Mesenchymal stem cell (in vitro differentiated cells and primary cell): ENCODE measurements around the gene CLN5.

Source experiments
- DNase-seq: peaks from one replicate; pipeline ENCODE4 v3.0.0-alpha.2; 2013
- H2AFZ ChIP-seq: one replicate; pipeline ENCODE4 v1.6.1; 2013; ENCODE audit warnings: low read depth, mild to moderate bottlenecking, control low read depth, inconsistent platforms, low read length, moderate library complexity
- H2AK5ac ChIP-seq: 2 replicates; pipeline ENCODE4 v1.6.1; 2013; ENCODE audit warnings: low read length, moderate library complexity, mild to moderate bottlenecking, inconsistent platforms; ENCODE audit not compliant: severe bottlenecking
- H2BK120ac ChIP-seq: one replicate; pipeline ENCODE4 v1.6.1; 2013; ENCODE audit warnings: low read depth, mild to moderate bottlenecking, inconsistent platforms, low read length, moderate library complexity
- H2BK12ac ChIP-seq, 2 experiments: one replicate each; pipeline ENCODE4 v1.6.1; 2013; ENCODE audit warnings: inconsistent platforms in 2 of 2, low read length in 2 of 2, mild to moderate bottlenecking in 2 of 2, moderate library complexity in 2 of 2, control low read depth in 1 of 2
- H2BK15ac ChIP-seq: one replicate; pipeline ENCODE4 v1.6.1; 2013; ENCODE audit warnings: mild to moderate bottlenecking, low read depth, inconsistent platforms; ENCODE audit not compliant: poor library complexity, severe bottlenecking
- H2BK5ac ChIP-seq: 2 replicates; pipeline ENCODE4 v1.6.1; 2013; ENCODE audit warnings: low read depth, mild to moderate bottlenecking, low read length, control low read depth, inconsistent platforms; ENCODE audit not compliant: poor library complexity, severe bottlenecking
- H3K14ac ChIP-seq, 2 experiments: one replicate each; pipeline ENCODE4 v1.6.1; 2013; ENCODE audit warnings: inconsistent platforms in 2 of 2, low read length in 2 of 2, control low read depth in 1 of 2, mild to moderate bottlenecking in 1 of 2, moderate library complexity in 1 of 2
- H3K18ac ChIP-seq, 2 experiments: one replicate each; pipeline ENCODE4 v1.6.1; 2013; ENCODE audit warnings: inconsistent platforms in 2 of 2, low read length in 2 of 2, control low read depth in 1 of 2, low read depth in 1 of 2, mild to moderate bottlenecking in 1 of 2
- H3K23ac ChIP-seq, 2 experiments: one replicate each; pipeline ENCODE4 v1.6.1; 2013; ENCODE audit warnings: inconsistent platforms in 2 of 2, low read length in 2 of 2, mild to moderate bottlenecking in 2 of 2, moderate library complexity in 2 of 2, control low read depth in 1 of 2
- H3K27ac ChIP-seq: 2 replicates; pipeline ENCODE4 v1.5.1; 2013; ENCODE audit warnings: mild to moderate bottlenecking, moderate library complexity, low read length, control low read depth, inconsistent platforms; ENCODE audit not compliant: poor library complexity, severe bottlenecking
- H3K27me3 ChIP-seq, 2 experiments: 2 replicates each; pipeline versions ENCODE4 v1.6.1 to v1.7.0; 2013; ENCODE audit warnings: low read length in 2 of 2, mild to moderate bottlenecking in 2 of 2, moderate library complexity in 2 of 2, control low read depth in 1 of 2, inconsistent platforms in 1 of 2; ENCODE audit not compliant: control insufficient read depth in 1 of 2, insufficient read depth in 1 of 2
- H3K36me3 ChIP-seq, 2 experiments: 2 replicates each; pipeline versions ENCODE4 v1.6.1 to v1.7.0; 2013; ENCODE audit warnings: low read length in 2 of 2, control low read depth in 1 of 2, inconsistent platforms in 1 of 2, low read depth in 1 of 2, mild to moderate bottlenecking in 1 of 2; ENCODE audit not compliant: insufficient read depth in 2 of 2, control insufficient read depth in 1 of 2
- H3K4ac ChIP-seq, 2 experiments: one replicate each; pipeline ENCODE4 v1.6.1; 2013; ENCODE audit warnings: inconsistent platforms in 2 of 2, low read length in 2 of 2, mild to moderate bottlenecking in 2 of 2, moderate library complexity in 2 of 2, control low read depth in 1 of 2, low read depth in 1 of 2
- H3K4me1 ChIP-seq: 2 replicates; pipeline ENCODE4 v1.6.1; 2013; ENCODE audit warnings: low read depth, low read length, control low read depth; ENCODE audit not compliant: control insufficient read depth, insufficient read depth
- H3K4me2 ChIP-seq: 2 replicates; pipeline ENCODE4 v1.6.1; 2013; ENCODE audit warnings: low read length, mild to moderate bottlenecking, inconsistent platforms; ENCODE audit not compliant: poor library complexity, severe bottlenecking
- H3K4me3 ChIP-seq, 2 experiments: 2 replicates each; pipeline versions ENCODE4 v1.5.1 to v1.7.0; 2013; ENCODE audit warnings: low read length in 2 of 2, mild to moderate bottlenecking in 2 of 2, control low read depth in 1 of 2, low read depth in 1 of 2; ENCODE audit not compliant: insufficient read depth in 1 of 2
- H3K79me1 ChIP-seq: replicated peaks from 2 replicates; pipeline ENCODE4 v1.6.1; 2013; ENCODE audit warnings: mild to moderate bottlenecking, control low read depth, low read length, inconsistent platforms; ENCODE audit not compliant: poor library complexity, severe bottlenecking
- H3K9ac ChIP-seq: 2 replicates; pipeline ENCODE4 v1.7.0; 2013; ENCODE audit warnings: mild to moderate bottlenecking, low read length, moderate library complexity
- H3K9me3 ChIP-seq: 2 replicates; pipeline ENCODE4 v1.7.0; 2013; ENCODE audit warnings: mild to moderate bottlenecking, low read length; ENCODE audit not compliant: control insufficient read depth
- H4K8ac ChIP-seq: one replicate; pipeline ENCODE4 v1.6.1; 2013; ENCODE audit warnings: inconsistent platforms, mild to moderate bottlenecking, low read length, moderate library complexity
- H4K91ac ChIP-seq: one replicate; pipeline ENCODE4 v1.6.1; 2013; ENCODE audit warnings: mild to moderate bottlenecking, low read length, inconsistent platforms
- WGBS: methylation state at CpG from one replicate; pipeline ENCODE4 v1.1.7; 2013; ENCODE audit warnings: mixed read lengths; 5-methylcytosine and 5-hydroxymethylcytosine counted together

Gene CLN5

GRCh38 chr13:76975863-76976262, 16.0 kb upstream of the CLN5 start:
- H4K91ac ChIP-seq: no peak overlapping the region
- peaks cover 5% of the 10 kb centered on the region for H3K4me1 ChIP-seq
- no peak overlapping the region for H3K4me3 ChIP-seq
- H3K9ac ChIP-seq: no peak overlapping the region
- H3K4ac ChIP-seq: no peak overlapping the region
- H3K14ac ChIP-seq: no peak overlapping the region
- H3K27ac ChIP-seq: no peak overlapping the region
- DNase-seq: no peak
- no peak overlapping the region for H3K23ac ChIP-seq
- no peak overlapping the region for H2BK12ac ChIP-seq
- no peaks in the 10 kb centered on the region for H3K9me3 ChIP-seq
- H4K8ac ChIP-seq: no peak overlapping the region
- 90% methylated on average over 6 of the region's 6 CpGs for WGBS
- peaks cover 7 to 26% of the 10 kb centered on the region in 2 experiments for H3K27me3 ChIP-seq
- no peaks in the 10 kb centered on the region for H3K36me3 ChIP-seq
- no peak overlapping the region for H2BK15ac ChIP-seq
- no peak overlapping the region for H2AFZ ChIP-seq
- no peak overlapping the region for H3K4me2 ChIP-seq
- no peaks in the 10 kb centered on the region for H3K79me1 ChIP-seq
- H2BK5ac ChIP-seq: no peak overlapping the region
- H2AK5ac ChIP-seq: no peak overlapping the region
- H3K18ac ChIP-seq: no peak overlapping the region
- no peak overlapping the region for H2BK120ac ChIP-seq

GRCh38 chr13:76976490-76976889, 15.4 kb upstream of the CLN5 start:
- H3K36me3 ChIP-seq: no peaks in the 10 kb centered on the region
- H3K14ac ChIP-seq: no peak overlapping the region
- H4K8ac ChIP-seq: no peak overlapping the region
- no peak overlapping the region for H2BK5ac ChIP-seq
- H2AFZ ChIP-seq: no peak overlapping the region
- no peak overlapping the region for H3K9ac ChIP-seq
- H2AK5ac ChIP-seq: no peak overlapping the region
- H3K27ac ChIP-seq: no peak overlapping the region
- 84% methylated on average over 6 of the region's 8 CpGs for WGBS
- H3K9me3 ChIP-seq: no peaks in the 10 kb centered on the region
- no peak overlapping the region for H2BK120ac ChIP-seq
- no peak overlapping the region for H3K18ac ChIP-seq
- no peak overlapping the region for H3K23ac ChIP-seq
- H3K4me1 ChIP-seq: peaks cover 5% of the 10 kb centered on the region
- no peak overlapping the region for H2BK15ac ChIP-seq
- DNase-seq: no peak
- no peak overlapping the region for H3K4me3 ChIP-seq
- no peak overlapping the region for H3K4me2 ChIP-seq
- no peak overlapping the region for H4K91ac ChIP-seq
- no peak overlapping the region for H3K4ac ChIP-seq
- peaks cover 12 to 32% of the 10 kb centered on the region in 2 experiments for H3K27me3 ChIP-seq
- H3K79me1 ChIP-seq: no peaks in the 10 kb centered on the region
- H2BK12ac ChIP-seq: no peak overlapping the region

- H2BK120ac ChIP-seq: no peak overlapping the region
- H2AFZ ChIP-seq: no peak overlapping the region
- H3K27ac ChIP-seq: no peak overlapping the region
- H2BK5ac ChIP-seq: no peak overlapping the region
- no peak overlapping the region for H3K4ac ChIP-seq
- H4K91ac ChIP-seq: no peak overlapping the region
- no peak overlapping the region for H3K18ac ChIP-seq
- H3K36me3 ChIP-seq: no peaks in the 10 kb centered on the region
- WGBS: 95% methylated on average over 5 of the region's 5 CpGs
- peaks cover 13 to 34% of the 10 kb centered on the region in 2 experiments for H3K27me3 ChIP-seq
- H3K9me3 ChIP-seq: no peaks in the 10 kb centered on the region
- DNase-seq: no peak
- H3K4me1 ChIP-seq: peaks cover 5% of the 10 kb centered on the region
- no peaks in the 10 kb centered on the region for H3K79me1 ChIP-seq
- no peak overlapping the region for H3K9ac ChIP-seq
- no peak overlapping the region for H2AK5ac ChIP-seq
- no peak overlapping the region for H3K14ac ChIP-seq
- H2BK15ac ChIP-seq: no peak overlapping the region
- no peak overlapping the region for H3K23ac ChIP-seq
- no peak overlapping the region for H2BK12ac ChIP-seq
- H3K4me2 ChIP-seq: no peak overlapping the region
- H3K4me3 ChIP-seq: no peak overlapping the region
- H4K8ac ChIP-seq: no peak overlapping the region
Observed at GRCh38 chr13:76976929-76977328, 15.0 kb upstream of the CLN5 start.

- no peak overlapping the region for H2BK5ac ChIP-seq
- H3K4me1 ChIP-seq: peaks cover 5% of the 10 kb centered on the region
- peak overlapping the region; percentile 58 for H3K9ac ChIP-seq
- peak overlapping the region in 1 of 2 experiments; percentile 8 for H3K18ac ChIP-seq
- peak overlapping the region; percentile 49 for H2BK120ac ChIP-seq
- no peak overlapping the region for H4K91ac ChIP-seq
- WGBS: 0% methylated on average over 15 of the region's 34 CpGs
- H3K4me3 ChIP-seq: peak overlapping the region; percentile 42 to 69
- H2BK12ac ChIP-seq: no peak overlapping the region
- peak overlapping the region; percentile 69 for H2AFZ ChIP-seq
- H3K4me2 ChIP-seq: peak overlapping the region; percentile 100
- DNase-seq: peak; percentile 55
- H3K14ac ChIP-seq: no peak overlapping the region
- H3K79me1 ChIP-seq: no peaks in the 10 kb centered on the region
- no peak overlapping the region for H3K27ac ChIP-seq
- no peak overlapping the region for H2BK15ac ChIP-seq
- peak overlapping the region; percentile 41 for H4K8ac ChIP-seq
- no peaks in the 10 kb centered on the region for H3K36me3 ChIP-seq
- no peaks in the 10 kb centered on the region for H3K9me3 ChIP-seq
- peaks cover 13 to 38% of the 10 kb centered on the region in 2 experiments for H3K27me3 ChIP-seq
- no peak overlapping the region for H2AK5ac ChIP-seq
- H3K4ac ChIP-seq: no peak overlapping the region
- no peak overlapping the region for H3K23ac ChIP-seq
Observed at GRCh38 chr13:76980075-76980718, 11.7 kb upstream of the CLN5 start.
